CD4-positive, alpha-beta T cell treated with Interleukin-1 beta for 1 hour (primary cell): ENCODE results near the gene ULBP1.
"Not testable (repeated sequence)": the region's sequence is repeated elsewhere in the genome, so short reads cannot be mapped to it uniquely, and the experiment has no call there.

Experiments
- DNase-seq, 2 donors: peaks; one replicate each; pipeline ENCODE4 v3.0.0-alpha.2; 2020 to 2022

Gene ULBP1

GRCh38 chr6:149978610-149979009 is 14.9 kb downstream of the ULBP1 start:
- DNase-seq, result no peak

DNA sequence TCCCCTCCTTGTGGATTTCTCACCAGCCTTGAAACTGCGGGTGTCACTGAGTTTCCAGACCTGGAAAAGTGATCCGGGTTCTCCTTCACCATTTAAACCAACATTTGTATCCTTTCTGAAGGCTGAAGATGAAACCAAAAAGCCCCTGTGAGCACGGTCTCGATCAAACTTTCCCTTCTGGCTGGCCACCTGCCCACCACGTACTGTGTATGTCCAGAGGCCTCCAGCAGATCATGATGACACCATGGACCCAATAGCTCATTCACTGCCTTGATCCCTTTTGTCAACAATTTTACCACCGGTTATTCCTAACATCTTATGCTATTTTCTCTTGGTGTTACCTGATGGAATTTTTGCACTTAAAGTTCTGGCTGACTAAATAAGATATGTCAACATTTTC is 15.6 kb downstream of the ULBP1 start:
- no peak for DNase-seq

GRCh38 chr6:149983145-149983544 is 19.4 kb downstream of the ULBP1 start:
- no peak for DNase-seq

DNA sequence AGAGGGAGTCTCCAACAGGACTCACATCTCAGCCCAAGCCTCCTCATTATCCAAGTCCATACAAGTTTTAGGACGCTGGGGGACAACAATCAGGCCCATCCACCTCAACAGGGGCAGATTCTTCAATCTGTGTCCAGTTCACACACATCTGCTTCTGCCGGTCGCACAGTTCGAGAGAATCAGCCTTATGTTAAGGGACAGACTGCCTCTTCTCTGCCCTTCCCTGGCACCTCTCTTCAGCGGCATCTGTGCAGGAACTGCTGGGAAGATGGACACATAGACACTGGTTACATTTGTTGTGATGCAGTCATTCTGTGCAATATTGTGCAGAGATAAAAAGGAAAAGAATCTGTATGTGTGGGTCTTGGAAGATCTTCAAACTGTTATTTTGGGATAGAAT is 21.0 kb downstream of the ULBP1 start:
- no peak for DNase-seq

DNA sequence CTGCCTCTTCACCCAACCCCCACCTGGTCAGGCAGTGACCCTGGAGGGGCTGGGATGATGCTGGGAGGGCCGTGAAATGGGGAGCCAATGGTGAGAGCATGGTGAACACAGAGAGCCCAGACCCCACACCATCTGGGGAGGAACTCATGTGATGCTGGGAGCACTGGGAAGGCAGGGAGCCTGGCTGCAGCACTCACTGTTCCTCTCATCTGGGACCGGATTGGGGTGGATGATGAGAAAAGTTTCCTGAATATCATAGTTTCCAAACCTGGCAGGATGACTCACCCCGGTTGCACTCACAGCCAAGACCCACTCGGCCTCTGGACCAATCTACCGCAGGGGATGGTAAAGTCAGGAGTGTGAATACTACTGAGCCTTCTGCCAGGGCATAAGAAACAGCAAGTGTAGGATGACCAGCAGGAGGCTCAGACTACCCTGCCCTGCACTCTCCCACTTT is 21.8 kb downstream of the ULBP1 start:
- DNase-seq, result no peak

DNA sequence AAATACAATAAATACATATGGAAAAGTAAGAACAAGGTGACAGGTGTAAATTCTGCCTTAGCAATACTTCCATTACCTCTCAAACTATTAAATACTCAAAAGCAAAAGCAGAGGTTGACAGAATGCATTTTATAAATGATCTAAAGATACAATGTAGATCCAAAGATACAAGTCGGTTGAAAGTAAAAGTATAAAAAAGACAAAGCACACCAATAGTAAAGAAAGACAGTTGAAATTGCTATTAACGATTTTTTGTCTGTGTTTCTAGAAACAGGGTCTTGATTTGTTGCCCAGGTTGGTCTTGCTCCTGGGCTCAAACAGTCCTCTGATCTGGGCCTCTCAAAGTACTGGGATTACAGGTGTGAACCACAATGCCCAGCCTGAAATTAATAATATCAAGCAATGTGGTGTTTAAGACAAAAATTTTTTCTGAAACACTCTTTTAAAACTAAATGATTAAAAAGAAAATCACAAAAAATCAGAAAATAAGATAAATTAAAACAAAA is 23.9 kb downstream of the ULBP1 start:
- no peak for DNase-seq

DNA sequence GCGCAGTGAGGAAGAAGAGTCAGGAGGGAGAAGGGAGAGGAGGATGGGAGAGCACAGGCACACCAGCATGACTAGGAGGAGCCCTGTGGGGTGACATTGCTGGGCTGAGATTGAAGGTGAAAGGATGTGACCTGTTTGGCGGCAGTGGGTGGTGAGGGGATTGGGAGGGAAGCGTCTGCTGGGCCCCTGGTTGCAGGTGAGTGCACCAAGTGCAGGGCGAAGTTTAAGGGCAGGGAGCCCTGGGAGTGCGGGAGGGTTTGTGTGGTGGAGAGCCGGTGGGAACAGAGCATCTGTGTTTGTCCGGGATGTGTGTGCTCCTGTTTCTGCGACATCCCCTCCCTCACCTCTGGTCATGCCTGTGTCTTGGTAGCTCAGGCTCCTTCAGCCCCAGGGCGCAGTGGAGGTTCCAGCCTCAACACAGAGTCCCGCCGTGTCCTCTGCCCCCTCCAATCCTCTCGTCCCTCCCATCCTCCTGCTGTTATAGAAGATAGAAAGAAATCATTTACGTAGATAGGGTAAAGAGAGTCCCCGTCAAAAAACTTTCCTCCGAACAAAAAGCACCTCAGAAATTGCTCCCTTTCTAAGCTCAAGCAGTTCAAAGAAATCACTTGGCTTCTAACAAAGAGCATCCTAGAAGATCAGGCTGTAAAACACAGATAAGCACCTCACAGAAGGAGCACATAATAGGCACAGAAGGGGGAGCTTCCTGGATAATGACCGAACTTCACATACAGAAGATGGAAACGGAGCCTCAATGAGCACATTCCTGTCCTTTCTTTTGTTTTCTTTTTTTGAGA is 25.0 kb downstream of the ULBP1 start:
- DNase-seq, result no peak

- DNase-seq, result no peak
Observed at GRCh38 chr6:149990212-149990660, 26.5 kb downstream of the ULBP1 start.

DNA sequence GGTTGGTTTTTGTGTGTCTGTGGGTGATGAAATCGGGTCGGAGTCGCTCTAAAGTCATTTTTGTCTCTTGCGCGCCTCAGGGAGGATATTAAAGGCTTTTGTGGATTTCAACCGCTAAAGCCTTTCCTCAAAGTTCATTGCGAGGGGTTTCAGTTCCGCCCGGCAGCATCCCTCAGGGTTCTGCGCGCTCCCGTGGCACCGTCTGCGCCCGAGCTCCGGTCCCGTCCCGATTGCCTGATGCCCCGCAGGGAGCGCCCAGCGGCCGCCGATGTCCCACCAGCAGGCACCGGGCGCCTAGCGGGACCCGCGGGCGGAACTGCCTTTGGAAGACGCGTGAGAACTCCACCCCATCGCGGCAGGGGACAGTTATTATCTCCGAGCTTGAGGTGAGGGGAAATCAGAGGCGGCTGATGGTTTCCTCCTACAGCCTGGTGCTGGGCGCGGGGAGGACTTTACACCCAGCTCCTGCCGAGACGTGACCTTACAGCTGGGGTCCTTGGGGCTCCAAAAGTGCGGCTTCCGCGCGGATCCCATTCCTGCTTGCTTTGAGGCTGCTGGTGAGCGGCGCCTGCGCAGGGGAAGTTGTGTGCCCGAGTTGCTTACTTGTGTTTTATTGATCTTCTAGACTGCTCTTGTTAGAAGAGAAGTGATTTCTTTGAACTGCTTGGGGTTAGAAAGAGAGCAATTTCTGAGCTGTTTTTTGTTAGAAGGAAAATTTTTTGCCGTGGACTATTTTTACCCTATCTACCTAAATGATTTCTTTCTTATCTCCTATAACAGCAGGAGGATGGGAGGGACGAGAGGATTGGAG is 27.1 kb downstream of the ULBP1 start:
- no peak for DNase-seq

DNA sequence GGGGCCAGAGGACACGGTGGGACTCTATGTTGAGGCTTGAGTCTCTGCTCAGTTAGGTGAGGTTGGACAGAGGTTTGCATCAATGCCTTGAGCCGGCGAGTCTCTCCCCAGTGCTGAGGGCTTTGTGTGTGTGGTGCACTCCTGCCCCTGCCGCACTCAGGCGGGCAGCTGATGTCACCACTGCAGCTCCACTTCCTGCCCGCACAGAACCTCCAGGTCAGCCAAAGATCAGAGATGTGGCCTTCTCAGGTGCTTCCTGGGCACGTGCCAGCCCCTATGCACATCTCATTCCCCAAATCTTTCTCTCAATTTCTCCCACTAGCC is 27.7 kb downstream of the ULBP1 start:
- peak in 1 of 2 donors; percentile 29 for DNase-seq

DNA sequence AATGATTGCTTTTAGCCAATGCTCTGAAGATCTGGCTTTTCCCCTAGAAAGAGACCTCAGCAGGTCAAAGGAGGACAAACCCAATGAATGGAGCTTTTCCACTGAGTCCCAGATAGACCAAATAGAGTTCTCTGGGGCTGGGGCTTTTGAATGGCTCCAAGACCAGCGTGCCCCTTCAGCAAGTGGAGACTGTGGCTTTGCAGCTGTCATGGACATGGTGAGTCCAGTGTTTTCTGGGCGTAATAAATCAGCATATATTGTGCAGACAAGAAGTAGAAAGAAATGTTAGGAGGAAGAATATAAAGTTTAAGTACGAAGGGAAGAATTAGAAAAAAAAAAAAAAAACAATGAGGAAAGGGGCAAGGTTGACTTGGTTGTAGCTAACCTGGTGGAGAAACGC is 28.1 kb downstream of the ULBP1 start:
- no peak for DNase-seq

DNA sequence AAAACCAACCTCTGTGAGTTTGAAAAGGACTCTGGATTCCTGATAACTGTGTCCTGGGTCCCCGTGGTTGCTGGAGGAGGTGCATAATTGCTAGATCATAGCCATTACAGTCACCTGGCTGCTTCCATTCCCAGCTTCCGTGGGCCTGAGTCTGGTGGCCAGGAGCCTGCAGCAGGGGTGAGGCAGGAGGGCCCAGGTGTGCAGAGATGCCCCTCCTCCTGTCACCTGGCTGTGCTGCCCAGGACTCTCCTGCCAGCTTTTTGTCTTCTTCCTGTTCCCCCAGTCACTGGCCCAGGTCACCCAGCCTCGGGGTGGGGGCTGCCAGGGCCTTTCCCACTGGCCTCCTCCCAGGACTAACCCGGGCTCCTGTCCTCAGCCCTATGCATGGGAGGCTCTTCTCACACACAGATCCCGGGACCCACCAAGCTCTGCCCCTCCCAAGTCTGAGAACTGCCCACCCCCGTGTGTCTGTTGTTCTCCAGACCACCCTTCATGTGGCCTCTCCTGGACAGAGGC is 31.6 kb downstream of the ULBP1 start:
- DNase-seq, result no peak

DNA sequence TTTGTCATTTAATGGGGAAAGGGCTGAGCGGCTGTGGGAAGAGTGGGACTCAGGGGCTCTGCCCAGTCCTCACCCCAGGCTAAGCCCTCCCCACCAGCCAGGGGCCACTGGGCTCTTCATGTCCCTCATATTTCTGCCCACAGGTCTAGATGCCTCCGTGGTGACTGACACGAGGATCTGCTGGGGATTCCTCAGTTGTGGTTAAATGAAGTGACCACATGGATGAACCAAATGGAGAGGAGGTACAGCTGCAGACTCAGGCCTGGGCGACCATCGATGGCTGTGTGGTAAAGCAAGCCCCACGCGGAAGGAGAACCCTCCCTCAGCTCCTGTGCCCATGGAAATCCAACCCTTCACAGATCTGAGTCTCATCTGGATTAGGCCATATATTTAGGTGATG is 32.2 kb downstream of the ULBP1 start:
- DNase-seq, result no peak

DNA sequence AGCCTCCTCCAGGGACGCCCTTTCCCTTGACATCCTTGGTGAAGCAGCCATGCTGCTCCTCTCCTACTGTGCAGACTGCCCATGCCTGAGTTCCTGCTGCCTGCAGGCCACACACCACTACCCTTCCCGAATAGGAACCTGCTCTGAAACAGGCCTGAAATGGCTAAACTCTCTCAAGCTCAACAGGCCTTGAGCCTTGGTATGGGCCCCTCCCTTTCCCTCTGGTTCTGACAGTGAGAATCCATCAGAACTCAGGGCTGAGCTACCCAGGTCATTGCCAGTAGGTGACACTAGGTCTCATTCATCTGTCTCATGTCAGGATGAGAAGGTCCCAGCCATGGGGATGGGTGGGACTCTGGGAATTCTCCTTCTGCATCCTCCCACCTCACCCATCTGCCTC is 35.9 kb downstream of the ULBP1 start:
- DNase-seq, result no peak

DNA sequence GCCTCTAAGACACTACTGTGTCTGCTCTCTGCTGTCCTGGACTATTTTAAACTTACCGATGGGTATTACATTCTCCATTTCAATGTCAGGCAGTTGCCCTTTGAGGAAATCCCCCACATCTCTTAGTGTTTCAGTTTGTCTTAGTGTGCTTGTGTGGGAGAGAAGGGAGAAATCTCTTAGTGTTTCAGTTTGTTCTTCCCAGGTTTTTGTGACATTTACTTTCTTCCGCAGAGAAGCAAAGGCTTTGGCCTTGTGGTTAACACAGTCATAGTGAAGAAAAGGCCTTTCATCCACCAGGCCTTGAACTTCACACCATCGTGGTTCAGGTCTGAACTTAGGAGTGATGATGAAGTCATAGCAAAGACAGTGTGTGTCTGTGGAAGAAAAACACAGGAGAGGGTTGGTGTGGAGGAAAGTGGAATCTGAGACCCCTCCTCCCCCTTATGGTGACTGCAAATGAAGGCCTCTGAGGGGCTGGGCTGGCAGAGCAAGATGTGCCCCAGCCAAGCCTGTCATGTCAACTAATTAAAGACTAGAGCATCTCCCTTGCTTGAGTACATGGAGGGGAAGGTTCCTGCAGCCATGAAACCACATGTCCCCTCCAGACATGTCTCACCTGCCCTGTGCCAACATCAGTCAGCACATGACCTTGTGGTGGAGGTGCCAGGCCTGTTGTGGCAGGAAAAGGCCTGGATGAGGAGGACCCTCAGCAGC is 37.7 kb downstream of the ULBP1 start:
- DNase-seq, result no peak

DNA sequence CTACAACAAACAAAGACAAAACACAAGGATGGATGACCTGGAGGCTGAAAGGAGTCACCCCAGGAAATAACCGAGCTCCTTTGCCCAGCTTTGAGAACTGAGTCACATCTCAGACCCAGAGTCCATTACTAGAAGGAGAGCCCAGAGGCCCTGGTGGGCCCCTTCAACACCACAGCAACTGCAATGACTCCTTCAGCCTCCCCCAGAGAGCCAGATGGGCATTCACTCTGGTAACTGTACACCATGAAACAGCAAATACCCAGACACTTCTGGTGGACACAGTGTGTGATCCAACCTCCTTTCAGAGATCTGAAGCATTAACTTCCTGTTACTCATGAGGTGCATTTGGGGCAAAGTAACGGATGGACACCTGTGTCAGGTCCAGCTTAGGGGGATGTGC is 39.0 kb downstream of the ULBP1 start:
- DNase-seq, result no peak

DNA sequence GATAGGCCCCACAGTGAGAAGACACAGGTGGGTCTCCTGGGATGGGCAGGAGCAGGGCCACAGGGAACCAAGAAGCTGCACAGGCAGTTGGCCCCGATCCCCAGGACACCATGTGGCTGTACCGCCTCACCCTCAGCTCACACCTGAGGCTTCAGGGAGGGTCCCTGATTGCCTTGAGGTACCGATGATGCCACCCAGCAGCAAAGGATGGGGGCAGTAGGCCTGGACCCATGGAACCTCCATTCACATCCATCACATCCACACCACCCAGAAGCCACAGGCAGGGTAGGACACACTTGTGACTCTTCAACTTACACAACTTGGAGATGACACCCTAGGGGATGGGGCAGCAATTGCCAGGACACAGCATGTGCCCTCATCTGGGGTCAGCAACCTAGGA is 39.9 kb downstream of the ULBP1 start:
- not testable (repeated sequence) for DNase-seq

DNA sequence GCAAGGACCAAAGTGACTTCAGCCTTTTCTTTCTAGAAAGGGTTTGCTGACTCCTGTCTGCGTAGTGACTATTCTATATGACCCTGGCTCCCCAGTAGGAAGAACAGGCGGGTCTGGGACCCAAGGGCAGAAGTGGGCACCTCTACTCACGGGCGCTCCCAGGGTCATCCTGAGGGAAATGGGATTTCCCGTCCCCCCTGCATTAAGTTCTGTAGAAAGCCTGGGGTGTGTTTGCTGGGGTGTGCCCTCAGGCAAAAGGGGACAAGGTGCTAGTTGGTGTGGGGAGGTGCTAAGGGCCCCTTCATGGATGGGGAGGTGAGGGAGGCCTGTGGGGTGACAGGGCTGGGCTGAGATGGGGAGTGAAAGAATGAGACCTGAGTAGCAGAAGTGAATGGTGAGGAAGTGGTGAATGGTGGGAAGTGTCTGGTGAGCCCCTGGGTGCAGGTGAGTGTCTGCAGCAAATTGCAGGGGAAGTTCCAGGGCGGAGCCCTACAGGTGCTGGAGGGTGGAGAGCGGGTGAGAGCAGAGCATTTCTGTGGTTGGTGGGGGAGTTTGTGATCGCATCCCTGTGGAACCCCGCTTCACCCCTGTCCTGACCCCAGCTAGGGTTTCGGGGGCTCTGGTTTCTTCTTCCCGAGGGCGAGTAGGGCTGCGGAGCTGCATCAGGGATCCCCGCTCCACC is 40.5 kb downstream of the ULBP1 start:
- peak; percentile 74 to 81 for DNase-seq

GRCh38 chr6:150004783-150005717 is 41.3 kb downstream of the ULBP1 start:
- DNase-seq, result peak; percentile 91 to 93

DNA sequence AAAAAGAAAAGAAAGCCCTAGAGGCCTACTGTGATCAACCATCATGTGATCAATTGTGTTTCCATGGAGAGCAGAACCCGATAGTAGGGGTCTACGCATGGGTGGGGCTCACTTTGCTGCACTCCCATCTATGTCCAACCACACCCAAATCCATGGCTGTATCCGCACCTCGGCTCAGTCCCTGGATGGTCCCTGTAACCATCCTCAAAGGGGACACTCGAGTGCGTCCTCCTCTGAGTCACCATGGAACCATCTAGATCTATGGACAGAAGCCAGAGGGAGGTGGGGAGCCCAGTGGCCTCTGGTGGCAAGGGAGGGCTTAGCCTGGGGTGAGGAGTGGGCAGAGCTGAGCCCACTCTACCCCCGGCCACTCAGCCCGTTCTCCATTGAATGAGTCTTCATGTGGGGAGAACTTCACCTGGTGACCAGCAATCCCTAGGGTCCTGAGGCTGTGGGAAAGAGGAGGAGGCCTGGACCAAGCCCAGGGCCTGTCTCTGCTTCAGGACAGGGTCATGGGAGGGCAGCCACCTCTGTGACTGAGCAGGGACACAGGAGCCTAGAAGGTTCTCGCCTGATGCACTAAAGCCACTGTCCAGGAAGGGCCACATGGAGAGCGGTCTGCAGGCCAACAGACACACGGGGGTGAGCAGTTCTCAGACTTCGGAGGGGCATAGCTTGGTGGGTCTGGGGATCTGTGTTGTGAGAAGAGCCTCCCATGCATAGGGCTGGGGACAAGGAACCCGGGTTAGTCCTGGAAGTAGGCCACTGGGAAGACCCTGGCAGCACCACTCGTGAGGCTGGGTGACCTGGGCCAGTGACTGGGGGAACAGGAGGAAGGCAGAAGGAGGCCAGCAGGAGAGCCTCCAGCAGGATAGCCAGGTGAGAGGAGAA is 42.3 kb downstream of the ULBP1 start:
- DNase-seq, result no peak
